A673 (cell line): ENCODE measurements around the gene MRPL28. TPM values are rescaled to one million over a fixed set of nuclear protein-coding genes. Genes with fewer than 3 reads are reported as not detected.

Source experiments
- BruUV-seq: library from RNA; stranded (reverse); fragments of 400-500 nt; replicated peaks from 2 replicates; lab custom pipeline; 2021; lab: Mats Ljungman, UMichigan
- CTCF ChIA-PET: fragments of 300-600 bp; sonication (Branson Sonifier 250); formaldehyde crosslinking; loops from one replicate; lab custom pipeline; 2022; ENCODE audit warnings: antibody characterized with exemption; lab: Charles Lee
- POLR2A ChIA-PET: fragments of 300-600 bp; sonication (Branson Sonifier 250); formaldehyde crosslinking; loops from one replicate; lab custom pipeline; 2022; ENCODE audit warnings: antibody characterized with exemption; ENCODE audit not compliant: low non-redundant PET; lab: Charles Lee
- DNase-seq: peaks from one replicate; pipeline ENCODE4 v3.0.0-alpha.2; 2015; ENCODE audit warnings: low spot score
- H3K27ac ChIP-seq: fragments of 200-600 bp; sonication (generic); 2 replicates; pipeline ENCODE4 v1.5.1; 2016; ENCODE audit warnings: mixed run types, low read depth, mild to moderate bottlenecking, mixed read lengths, antibody characterized with exemption, low read length; ENCODE audit not compliant: poor library complexity, severe bottlenecking
- H3K27me3 ChIP-seq: fragments of 200-600 bp; sonication (generic); replicated peaks from 2 replicates; pipeline ENCODE4 v1.6.1; 2017; ENCODE audit warnings: mixed run types, low read depth, mild to moderate bottlenecking, mixed read lengths, antibody characterized with exemption, low read length; ENCODE audit not compliant: insufficient read depth, poor library complexity
- H3K36me3 ChIP-seq: fragments of 200-600 bp; sonication (generic); 2 replicates; pipeline ENCODE4 v1.6.1; 2016; ENCODE audit warnings: mixed run types, mild to moderate bottlenecking, mixed read lengths, antibody characterized with exemption, low read length; ENCODE audit not compliant: insufficient read depth, poor library complexity, severe bottlenecking
- H3K4me1 ChIP-seq: fragments of 200-600 bp; sonication (generic); 2 replicates; pipeline ENCODE4 v1.6.1; 2017; ENCODE audit warnings: mixed run types, mild to moderate bottlenecking, mixed read lengths, antibody characterized with exemption, low read length; ENCODE audit not compliant: insufficient read depth, poor library complexity, severe bottlenecking
- H3K4me3 ChIP-seq: fragments of 200-600 bp; sonication (generic); 2 replicates; pipeline ENCODE4 v1.5.1; 2016; ENCODE audit warnings: low read depth, mixed run types, mild to moderate bottlenecking, mixed read lengths, low read length; ENCODE audit not compliant: poor library complexity, severe bottlenecking
- H3K9me3 ChIP-seq: fragments of 200-600 bp; sonication (generic); 2 replicates; pipeline ENCODE4 v1.6.1; 2016; ENCODE audit warnings: mixed run types, low read depth, mild to moderate bottlenecking, mixed read lengths, antibody characterized with exemption, low read length; ENCODE audit not compliant: poor library complexity, severe bottlenecking
- EZH2 ChIP-seq: fragments of 200-600 bp; sonication (generic); IDR thresholded peaks from 2 replicates; pipeline ENCODE4 v1.6.1; 2017; ENCODE audit warnings: borderline replicate concordance, low read depth, mild to moderate bottlenecking, mixed read lengths, antibody characterized with exemption, low read length; ENCODE audit not compliant: poor library complexity, severe bottlenecking
- intact Hi-C: fragments of 100-400 bp; cut with micrococcal nuclease; formaldehyde crosslinking; loops from one replicate; pipeline ENCODE4 v1.10.0; 2022; ENCODE audit not compliant: unreplicated experiment
- total RNA-seq: library from RNA; stranded (reverse); gene quantifications from 2 replicates; pipeline ENCODE4 v1.2.3, GENCODE V29; 2021
- TF ChIP-seq, protein P1 (sequence below): fragments of 300-800, 200-600 bp; sonication (generic); conservative IDR thresholded peaks from 2 replicates; pipeline ENCODE4 v1.5.1; 2017; ENCODE audit warnings: low read depth, mild to moderate bottlenecking, antibody characterized with exemption, low read length, moderate library complexity, mixed read lengths

MRPL28 gene
- total RNA-seq, 1 experiment from 2014 or later: 150 TPM

- DNase-seq: no peak
- Histone ChIP-seq H3K9me3 (no peaks in the 10 kb centered on the region), H3K27ac (no peak overlapping the region), H3K4me1 (no peaks in the 10 kb centered on the region), H3K4me3 (no peak overlapping the region), H3K27me3 (no peaks in the 10 kb centered on the region), H3K36me3 (no peaks in the 10 kb centered on the region)
- intact Hi-C loops: no loop called here
- TF ChIP-seq, protein P1, sequence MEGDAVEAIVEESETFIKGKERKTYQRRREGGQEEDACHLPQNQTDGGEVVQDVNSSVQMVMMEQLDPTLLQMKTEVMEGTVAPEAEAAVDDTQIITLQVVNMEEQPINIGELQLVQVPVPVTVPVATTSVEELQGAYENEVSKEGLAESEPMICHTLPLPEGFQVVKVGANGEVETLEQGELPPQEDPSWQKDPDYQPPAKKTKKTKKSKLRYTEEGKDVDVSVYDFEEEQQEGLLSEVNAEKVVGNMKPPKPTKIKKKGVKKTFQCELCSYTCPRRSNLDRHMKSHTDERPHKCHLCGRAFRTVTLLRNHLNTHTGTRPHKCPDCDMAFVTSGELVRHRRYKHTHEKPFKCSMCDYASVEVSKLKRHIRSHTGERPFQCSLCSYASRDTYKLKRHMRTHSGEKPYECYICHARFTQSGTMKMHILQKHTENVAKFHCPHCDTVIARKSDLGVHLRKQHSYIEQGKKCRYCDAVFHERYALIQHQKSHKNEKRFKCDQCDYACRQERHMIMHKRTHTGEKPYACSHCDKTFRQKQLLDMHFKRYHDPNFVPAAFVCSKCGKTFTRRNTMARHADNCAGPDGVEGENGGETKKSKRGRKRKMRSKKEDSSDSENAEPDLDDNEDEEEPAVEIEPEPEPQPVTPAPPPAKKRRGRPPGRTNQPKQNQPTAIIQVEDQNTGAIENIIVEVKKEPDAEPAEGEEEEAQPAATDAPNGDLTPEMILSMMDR: no peak
- TF ChIP-seq EZH2: no peak
- BruUV-seq: no TSS peak
- ChIA-PET POLR2A (no interaction called here), CTCF (no interaction called here)
Measured at GRCh38 chr16:318628-319027, 51.7 kb downstream of the MRPL28 start.

- no TSS peak for BruUV-seq
- ChIA-PET POLR2A (no interaction called here), CTCF (no interaction called here)
- TF ChIP-seq, protein P1: no peak
- TF ChIP-seq EZH2: no peak
- Histone ChIP-seq H3K4me1 (no peaks in the 10 kb centered on the region), H3K27me3 (no peaks in the 10 kb centered on the region), H3K9me3 (no peaks in the 10 kb centered on the region), H3K27ac (no peak overlapping the region), H3K36me3 (peaks cover 2% of the 10 kb centered on the region), H3K4me3 (no peak overlapping the region)
- intact Hi-C loops: no loop called here
- DNase-seq: no peak
Measured at GRCh38 chr16:317583-317982, 52.8 kb downstream of the MRPL28 start.

Other genes with a start within 250 kb of the MRPL28 start
- gene NPRL3, start 231.9 kb downstream of the MRPL28 start, total RNA-seq: 61.6 and 62.6 TPM in 2 replicates
- gene HBZ, start 217.9 kb downstream of the MRPL28 start, total RNA-seq: not detected in 2 replicates
- gene HBM, start 204.6 kb downstream of the MRPL28 start, total RNA-seq: not detected in 2 replicates
- 1.9 and 6.1 TPM in 2 replicates for gene HBA2, start 197.7 kb downstream of the MRPL28 start, total RNA-seq
- gene HBA1, start 193.9 kb downstream of the MRPL28 start, total RNA-seq: 5.9 and 9.5 TPM in 2 replicates
- gene HBQ1, start 190.1 kb downstream of the MRPL28 start, total RNA-seq: 1.2 and 5.2 TPM in 2 replicates
- gene LUC7L, start 141.1 kb downstream of the MRPL28 start, total RNA-seq: 128 and 152 TPM in 2 replicates
- 72.4 and 82.1 TPM in 2 replicates for gene FAM234A, start 135.7 kb downstream of the MRPL28 start, total RNA-seq
- not detected in 2 replicates for gene RGS11, start 94.6 kb downstream of the MRPL28 start, total RNA-seq
- gene ARHGDIG, start 89.9 kb downstream of the MRPL28 start, total RNA-seq: 0.41 and 0.48 TPM in 2 replicates
- 0.46 TPM in 1 of 2 replicates, not detected in the other for gene PDIA2, start 87.4 kb downstream of the MRPL28 start, total RNA-seq
- 32.7 and 38.2 TPM in 2 replicates for gene AXIN1, start 17.8 kb downstream of the MRPL28 start, total RNA-seq
- 38.7 and 47.1 TPM in 2 replicates for gene PGAP6, start 11.4 kb upstream of the MRPL28 start, total RNA-seq
- gene NME4, start 26.7 kb upstream of the MRPL28 start, total RNA-seq: 261 and 321 TPM in 2 replicates
- gene DECR2, start 31.3 kb upstream of the MRPL28 start, total RNA-seq: 27.5 and 28.7 TPM in 2 replicates
- gene RAB11FIP3, start 55.1 kb upstream of the MRPL28 start, total RNA-seq: 44.8 and 44.9 TPM in 2 replicates
- gene CAPN15, start 157.2 kb upstream of the MRPL28 start, total RNA-seq: 77.7 and 91.2 TPM in 2 replicates
- 0.13 TPM in 1 of 2 replicates, not detected in the other for gene PRR35, start 189.9 kb upstream of the MRPL28 start, total RNA-seq
- 0.21 and 0.52 TPM in 2 replicates for gene NHLRC4, start 196.5 kb upstream of the MRPL28 start, total RNA-seq
- 59.4 and 65.7 TPM in 2 replicates for gene PIGQ, start 199.4 kb upstream of the MRPL28 start, total RNA-seq
- 19.9 and 20.6 TPM in 2 replicates for gene RAB40C, start 219.5 kb upstream of the MRPL28 start, total RNA-seq